ENCODE measurements around the gene SLC35A3. TPM values are rescaled to one million over a fixed set of nuclear protein-coding genes. Genes with fewer than 3 reads are reported as not detected.

Gene SLC35A3
- total RNA-seq, 1 experiment from 2014 or later: 21.6 TPM

- ChIA-PET CTCF (no interaction called here), POLR2A (interaction anchor here (0.8 kb wide), 1 partner anchor 27 kb away, joined by 3 read pairs; the partner anchor contains the start of gene SLC35A3), RAD21 (ENCODE audit: low non-redundant PET in 1 of 2, low total read pairs in 2 of 2, uncharacterized antibody in 2 of 2, unreplicated experiment in 2 of 2) (no interaction called here)
- H3K27ac ChIP-seq (ENCODE audit: low read depth, low read length): no peak overlapping the region
- H4K20me1 ChIP-seq (ENCODE audit: insufficient read depth): no peaks in the 10 kb centered on the region
- no peak overlapping the region for H3K4me3 ChIP-seq (replicated peaks in 1 of 2; ENCODE audit: low read depth in 1 of 2, low read length in 2 of 2)
- BruUV-seq (replicated peaks): no TSS peak
- H3K27me3 ChIP-seq (ENCODE audit: insufficient read depth, low read length): no peaks in the 10 kb centered on the region
- no peaks in the 10 kb centered on the region for H3K36me3 ChIP-seq (ENCODE audit: control insufficient read depth in 1 of 2, insufficient read depth in 2 of 2, low read length in 2 of 2)
- no peak for DNase-seq (ENCODE audit: low read depth, low spot score)
- H2AFZ ChIP-seq (ENCODE audit: low read depth, low read length, poor library complexity, severe bottlenecking): peak overlapping the region; percentile 35
- H3K9me2 ChIP-seq (ENCODE audit: insufficient read depth): no peaks in the 10 kb centered on the region
- no peak overlapping the region for H3K4me2 ChIP-seq (ENCODE audit: low read length)
- no peaks in the 10 kb centered on the region for H3K79me2 ChIP-seq (ENCODE audit: insufficient read depth, low read length)
- intact Hi-C loops (cut with micrococcal nuclease): no loop called here
- TF ChIP-seq CBX3 (IDR thresholded peaks at IDR 0.05; ENCODE audit: low read depth) (no peak), JUND (IDR thresholded peaks at IDR 0.05) (no peak), EGR1 (IDR thresholded peaks at IDR 0.05; ENCODE audit: low read depth) (no peak), ELF1 (IDR thresholded peaks at IDR 0.05; ENCODE audit: borderline replicate concordance, low read depth) (no peak), YY1 (IDR thresholded peaks at IDR 0.05; ENCODE audit: extremely low read depth, insufficient replicate concordance, low read depth, low read length) (no peak), SIN3A (IDR thresholded peaks at IDR 0.05; ENCODE audit: low read depth) (no peak), EZH2phosphoT487 (IDR thresholded peaks at IDR 0.05; ENCODE audit: borderline replicate concordance) (no peak), SRF (IDR thresholded peaks at IDR 0.05; ENCODE audit: low read depth) (no peak), POLR2A (IDR thresholded peaks at IDR 0.05; ENCODE audit: borderline replicate concordance, extremely low read depth, insufficient read depth, insufficient read length) (no peak), EZH2 (IDR thresholded peaks at IDR 0.05) (no peak), ZFX (IDR thresholded peaks at IDR 0.05) (no peak), CTCF (IDR thresholded peaks at IDR 0.05 in 2 of 3, conservative IDR thresholded peaks at IDR 0.05 in 1 of 3; ENCODE audit: borderline replicate concordance in 1 of 3, insufficient read depth in 1 of 3, low read depth in 2 of 3, low read length in 2 of 3) (no peak), ZNF274 (IDR thresholded peaks at IDR 0.05; ENCODE audit: low read depth, low read length) (no peak), MAX (IDR thresholded peaks at IDR 0.05) (no peak), SP1 (IDR thresholded peaks at IDR 0.05; ENCODE audit: low read depth) (no peak), TCF7L2 (IDR thresholded peaks at IDR 0.05; ENCODE audit: borderline replicate concordance, extremely low read depth, insufficient read depth, insufficient read length) (no peak), ATF3 (IDR thresholded peaks at IDR 0.05) (no peak)
- TF ChIP-seq, protein P1, sequence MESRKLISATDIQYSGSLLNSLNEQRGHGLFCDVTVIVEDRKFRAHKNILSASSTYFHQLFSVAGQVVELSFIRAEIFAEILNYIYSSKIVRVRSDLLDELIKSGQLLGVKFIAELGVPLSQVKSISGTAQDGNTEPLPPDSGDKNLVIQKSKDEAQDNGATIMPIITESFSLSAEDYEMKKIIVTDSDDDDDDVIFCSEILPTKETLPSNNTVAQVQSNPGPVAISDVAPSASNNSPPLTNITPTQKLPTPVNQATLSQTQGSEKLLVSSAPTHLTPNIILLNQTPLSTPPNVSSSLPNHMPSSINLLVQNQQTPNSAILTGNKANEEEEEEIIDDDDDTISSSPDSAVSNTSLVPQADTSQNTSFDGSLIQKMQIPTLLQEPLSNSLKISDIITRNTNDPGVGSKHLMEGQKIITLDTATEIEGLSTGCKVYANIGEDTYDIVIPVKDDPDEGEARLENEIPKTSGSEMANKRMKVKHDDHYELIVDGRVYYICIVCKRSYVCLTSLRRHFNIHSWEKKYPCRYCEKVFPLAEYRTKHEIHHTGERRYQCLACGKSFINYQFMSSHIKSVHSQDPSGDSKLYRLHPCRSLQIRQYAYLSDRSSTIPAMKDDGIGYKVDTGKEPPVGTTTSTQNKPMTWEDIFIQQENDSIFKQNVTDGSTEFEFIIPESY (IDR thresholded peaks at IDR 0.05; ENCODE audit: extremely low read depth, insufficient replicate concordance, low read length): no peak
- H3K9me3 ChIP-seq (ENCODE audit: control insufficient read depth in 1 of 2, insufficient read depth in 1 of 2, low read depth in 1 of 2, low read length in 2 of 2): no peaks in the 10 kb centered on the region
- ATAC-seq: no peak
- no peaks in the 10 kb centered on the region for H3K4me1 ChIP-seq (ENCODE audit: control insufficient read depth in 1 of 2, insufficient read depth in 2 of 2, low read length in 2 of 2)
- H3K9ac ChIP-seq (ENCODE audit: low read length): no peak overlapping the region
Measured at GRCh38 chr1:99943223-99943794, 26.5 kb upstream of the SLC35A3 start.
